Globus pallidus (tissue), 1 donor: ENCODE data around the gene ADAM12.

Experiments used
- DNase-seq: peaks from one replicate; pipeline ENCODE4 v3.0.0-alpha.2; 2015; ENCODE audit warnings: low spot score

ADAM12 gene

GRCh38 chr10:126081841-126082466, 306.3 kb downstream of the ADAM12 start:
- DNase-seq = no peak

- no peak for DNase-seq
Observed at GRCh38 chr10:126080879-126081411, 307.3 kb downstream of the ADAM12 start.

DNA sequence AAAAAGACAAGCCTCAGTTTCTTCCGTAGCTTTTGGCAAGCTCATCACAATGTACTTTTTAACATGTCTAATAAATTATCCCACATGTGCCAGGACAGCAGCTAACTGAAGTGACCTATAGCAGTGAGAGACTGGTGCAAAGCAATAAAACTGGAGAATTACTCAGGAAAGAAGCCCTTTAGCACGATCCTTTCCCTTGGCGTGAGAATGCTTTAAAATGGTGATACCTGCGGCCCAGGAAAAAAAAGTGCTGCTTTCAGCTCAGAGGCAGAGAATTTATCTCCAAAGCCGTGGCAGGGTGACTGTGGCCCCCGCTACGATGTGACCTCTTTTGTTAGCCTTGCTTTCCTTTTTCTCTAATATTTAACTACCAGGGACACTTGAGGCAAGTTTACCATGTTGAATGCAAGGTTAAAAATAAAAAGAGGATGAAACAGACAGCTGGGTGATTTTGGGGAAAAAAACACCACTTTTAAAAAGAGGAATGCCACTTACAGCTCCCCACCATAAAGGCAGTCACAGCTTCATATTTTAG, 307.9 kb downstream of the ADAM12 start:
- no peak for DNase-seq

GRCh38 chr10:126075009-126075408, 313.3 kb downstream of the ADAM12 start:
- DNase-seq = no peak

GRCh38 chr10:126074291-126074690, 314.0 kb downstream of the ADAM12 start:
- no peak for DNase-seq

DNA sequence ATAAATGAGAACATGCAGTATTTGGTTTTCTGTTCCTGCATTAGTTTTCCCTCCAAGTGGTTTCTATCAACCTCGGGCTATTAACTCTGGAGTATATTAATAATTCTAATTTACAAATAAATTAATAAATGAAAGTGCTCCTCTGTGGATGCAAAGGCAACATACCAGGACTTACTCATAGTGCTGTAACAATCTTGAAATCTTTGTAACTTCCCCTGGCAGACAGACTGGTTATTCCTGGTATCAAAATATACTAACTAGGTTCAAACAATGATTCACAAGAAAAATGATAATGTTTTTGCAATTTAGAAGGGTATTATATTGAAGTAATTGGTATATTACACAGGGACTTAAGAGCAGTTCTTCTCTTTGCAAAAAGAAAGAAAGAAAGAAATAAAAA, 314.7 kb downstream of the ADAM12 start:
- DNase-seq = no peak

DNA sequence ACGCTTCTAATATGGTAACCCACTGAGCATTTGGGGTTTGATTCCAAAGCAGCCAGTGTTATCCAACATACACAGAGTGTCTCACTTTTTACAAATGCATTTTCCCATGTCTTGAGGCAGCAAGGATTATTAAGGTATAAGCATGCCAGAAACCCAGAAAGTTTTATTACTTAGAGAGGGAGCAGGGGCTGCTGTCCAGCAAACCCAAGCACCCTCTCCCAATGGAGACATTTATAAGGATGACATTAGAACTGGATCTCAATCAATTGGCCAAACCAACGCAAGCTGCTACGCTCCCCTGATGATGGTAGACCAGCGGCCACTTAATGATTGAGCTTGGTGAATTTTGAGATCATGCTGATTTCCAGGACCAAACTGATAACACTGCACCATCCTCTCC, 315.7 kb downstream of the ADAM12 start:
- no peak for DNase-seq

DNA sequence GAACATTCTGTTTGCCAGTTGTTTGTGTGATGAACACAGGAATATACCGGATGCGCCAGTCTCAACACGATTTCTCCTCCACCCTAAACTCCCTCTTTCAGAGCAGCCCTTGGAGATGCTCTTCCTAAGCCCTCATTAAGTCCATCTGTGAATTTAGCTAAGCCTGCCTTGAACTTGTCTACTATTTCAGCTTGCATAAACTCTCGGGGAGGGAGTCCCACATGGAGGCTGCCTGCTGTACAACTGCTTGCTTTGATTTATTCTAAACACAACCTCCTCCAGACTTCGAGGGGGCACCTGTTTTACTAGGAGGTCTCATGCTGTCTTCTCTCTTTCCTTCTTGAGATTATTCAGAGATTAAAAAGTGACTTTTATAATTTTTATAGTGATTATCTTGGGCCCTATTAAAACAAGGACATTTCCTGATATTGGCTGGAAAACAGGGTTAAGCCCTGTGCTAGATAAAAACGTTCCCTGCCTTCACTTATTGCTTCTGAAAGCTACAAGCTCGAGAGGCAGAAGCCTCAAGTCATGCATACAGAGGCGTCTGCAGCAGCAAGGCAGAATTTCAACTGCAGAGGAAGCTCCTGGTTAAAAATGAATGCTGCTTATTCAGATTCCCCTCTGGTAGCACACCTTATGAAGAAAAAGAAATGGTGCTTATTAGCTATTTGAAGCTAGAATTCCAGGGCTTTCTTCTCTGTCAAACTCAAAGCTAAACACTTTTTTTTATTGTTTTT, 317.6 kb downstream of the ADAM12 start:
- DNase-seq = no peak

GRCh38 chr10:126068322-126068721, 320.0 kb downstream of the ADAM12 start:
- no peak for DNase-seq

- DNase-seq = no peak
Observed at GRCh38 chr10:126066456-126066855, 321.8 kb downstream of the ADAM12 start.

DNA sequence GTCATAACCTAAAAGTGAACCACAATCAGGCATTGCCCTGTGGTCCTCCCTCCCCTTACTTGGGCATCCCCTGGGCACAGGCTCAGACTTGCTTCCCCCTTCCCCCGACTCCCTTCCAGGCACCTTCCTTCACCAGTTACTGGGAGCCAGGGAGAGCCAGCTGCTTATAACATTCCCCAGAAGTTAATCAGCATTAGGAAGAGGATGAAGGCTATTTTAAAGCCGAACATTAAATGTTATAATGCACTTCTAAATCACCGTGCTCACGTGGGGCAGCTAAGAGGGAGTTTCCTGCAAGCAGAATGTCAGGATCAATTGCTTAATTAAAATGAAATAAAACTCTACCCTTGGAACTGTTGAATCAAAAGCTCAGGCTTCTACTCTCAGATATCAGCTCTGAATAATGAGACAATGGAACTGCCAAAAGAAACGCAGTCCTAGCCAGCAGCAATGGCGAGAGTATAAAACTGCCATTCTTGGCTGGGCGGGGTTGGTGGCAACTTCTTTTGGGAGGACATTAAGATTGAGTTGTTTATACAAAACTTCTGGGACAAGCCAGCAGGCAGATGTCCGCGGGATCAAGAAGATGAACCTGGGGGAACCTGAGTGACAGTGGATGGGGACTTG, 322.4 kb downstream of the ADAM12 start:
- DNase-seq = no peak

- DNase-seq = no peak
Observed at GRCh38 chr10:126064512-126064911, 323.8 kb downstream of the ADAM12 start.

DNA sequence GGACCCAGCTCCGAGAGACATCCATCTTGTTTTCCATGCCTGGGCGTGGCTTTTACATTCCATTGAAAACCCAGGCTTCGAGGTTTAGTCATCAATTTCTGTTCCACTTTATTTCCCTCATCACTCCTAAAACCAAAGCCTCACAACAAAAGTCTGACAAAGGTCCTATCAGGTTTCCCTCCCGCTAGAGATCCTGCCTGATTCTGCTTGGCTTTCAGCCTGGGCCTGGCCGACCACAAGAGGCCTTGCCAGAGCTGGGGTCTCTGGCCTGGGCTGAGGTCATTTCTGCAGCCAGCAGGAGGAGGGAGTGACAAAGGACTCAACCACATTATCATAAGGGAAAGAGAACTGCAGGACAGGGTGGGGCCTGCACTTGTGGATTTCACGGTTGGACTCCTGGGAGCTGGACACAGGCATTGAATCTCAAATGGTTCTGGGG, 324.9 kb downstream of the ADAM12 start:
- no peak for DNase-seq

DNA sequence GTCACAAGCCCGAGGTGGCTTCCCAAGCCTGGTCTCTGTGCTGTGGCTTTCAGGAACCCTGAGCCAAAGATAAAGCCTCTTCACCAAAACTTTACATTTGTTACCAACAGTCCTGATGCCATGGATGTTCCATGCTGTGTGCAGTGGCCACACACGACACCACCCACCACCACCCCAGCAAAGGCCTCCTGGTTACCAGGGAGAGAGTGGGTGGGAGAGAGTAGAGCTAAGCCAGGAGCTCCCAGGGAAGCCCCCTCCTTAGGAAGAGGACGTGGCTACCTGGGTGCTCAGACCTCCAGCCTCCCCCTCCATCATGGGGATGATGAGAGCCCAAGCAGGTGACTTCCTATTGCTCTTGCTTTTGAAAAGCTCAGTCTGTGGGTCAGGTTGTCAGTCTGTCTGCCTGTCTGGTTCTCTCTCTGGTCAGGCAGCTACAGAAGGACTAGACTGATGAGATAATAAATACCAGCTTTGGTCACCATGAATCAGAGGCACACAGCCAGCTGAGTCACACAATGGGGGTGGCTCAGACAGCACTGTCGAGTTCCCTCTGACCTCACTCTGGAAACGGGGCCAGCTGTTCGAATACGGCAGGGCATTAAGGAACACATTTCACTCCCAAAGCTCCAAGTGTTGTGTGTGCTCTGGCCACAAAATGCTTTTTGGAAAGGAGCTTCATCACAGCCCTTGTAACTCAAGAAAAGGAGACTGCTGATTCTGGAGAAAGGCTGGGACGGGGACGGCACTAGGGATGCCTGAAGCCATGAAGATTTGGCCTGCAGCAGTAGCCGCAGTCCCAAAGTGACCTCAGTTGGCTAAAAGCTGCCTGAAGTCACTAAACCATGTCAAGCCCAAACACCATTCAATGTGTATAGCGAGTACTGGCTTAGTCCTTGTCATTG, 325.9 kb downstream of the ADAM12 start:
- peak; percentile 94 for DNase-seq

DNA sequence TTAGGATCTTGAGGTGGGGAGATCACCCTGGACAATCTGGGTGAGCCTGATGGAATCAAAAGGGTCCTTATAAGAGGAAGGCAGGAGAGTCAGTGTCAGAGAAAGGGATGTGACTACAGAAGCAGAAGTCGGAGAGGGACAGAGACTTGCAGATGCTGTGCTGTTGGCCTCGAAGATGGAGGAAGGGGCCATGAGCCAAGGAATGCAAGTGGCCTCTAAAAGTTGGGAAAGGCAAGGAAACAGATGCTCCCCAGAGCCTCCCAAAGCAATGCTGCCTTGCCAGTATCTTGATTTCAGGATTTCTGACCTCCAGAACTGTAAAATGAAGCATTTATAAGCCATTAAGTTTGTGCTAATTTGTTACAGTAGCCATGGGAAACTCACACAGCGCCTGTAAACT, 326.8 kb downstream of the ADAM12 start:
- no peak for DNase-seq

GRCh38 chr10:126060261-126060931, 327.9 kb downstream of the ADAM12 start:
- no peak for DNase-seq

- no peak for DNase-seq
Observed at GRCh38 chr10:126059076-126059826, 329.0 kb downstream of the ADAM12 start.

DNA sequence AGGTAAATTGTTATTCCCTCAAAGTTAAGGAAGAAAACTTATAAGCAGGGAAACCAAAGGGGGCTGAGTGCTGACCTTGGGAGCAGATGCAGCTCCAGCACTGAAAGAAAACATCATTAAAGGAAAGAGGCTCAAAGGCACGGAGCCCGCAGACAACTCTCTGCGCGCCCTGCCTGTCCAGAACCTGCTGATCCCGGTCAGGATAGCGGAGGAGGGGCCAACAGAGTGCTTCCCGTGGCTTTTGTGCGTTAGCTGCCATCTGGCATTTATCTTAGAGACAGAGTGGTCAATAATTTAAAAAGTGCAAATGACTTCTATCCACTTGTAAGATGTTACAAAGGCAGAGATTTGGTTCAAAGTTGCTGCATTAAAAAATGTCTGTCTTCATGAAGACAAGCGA, 329.8 kb downstream of the ADAM12 start:
- DNase-seq = no peak

DNA sequence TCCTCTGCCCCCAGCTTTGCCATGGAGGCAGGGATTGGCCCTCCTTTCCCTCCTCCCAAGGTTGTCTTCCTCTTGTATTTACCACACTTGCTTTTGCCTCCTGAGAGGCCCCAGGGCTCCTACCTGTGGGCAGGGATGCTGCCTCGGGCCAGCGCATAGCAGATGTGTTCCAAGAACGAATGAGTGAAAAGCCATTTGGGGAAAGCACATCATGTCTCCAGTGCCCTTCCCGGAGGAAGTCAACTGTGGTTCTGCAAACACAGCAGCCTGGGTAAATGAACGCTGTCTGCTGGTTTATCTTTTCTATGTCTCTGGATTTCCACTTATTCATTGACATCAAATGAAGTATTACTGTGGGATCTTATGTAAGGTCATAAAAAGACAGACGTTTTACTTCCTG, 330.2 kb downstream of the ADAM12 start:
- no peak for DNase-seq

DNA sequence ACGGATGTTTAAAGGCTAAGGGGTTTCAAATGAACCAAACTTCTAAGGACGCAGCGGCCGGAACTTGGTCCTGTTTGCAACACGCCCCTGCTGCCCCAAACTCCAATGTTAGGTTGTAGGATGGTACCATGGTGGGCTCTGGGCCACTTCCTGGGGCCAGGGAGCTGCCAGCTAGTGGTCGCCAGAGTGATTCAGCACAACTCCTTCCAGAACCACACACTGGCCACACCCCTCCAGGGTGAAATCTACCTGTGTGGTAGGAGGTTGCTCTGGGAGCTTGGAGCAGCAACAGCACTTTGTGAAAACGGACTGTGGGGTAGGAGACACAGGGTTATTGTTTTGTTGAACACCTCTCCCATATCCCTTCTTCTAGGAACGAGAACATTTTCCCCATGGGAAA, 330.8 kb downstream of the ADAM12 start:
- DNase-seq = no peak
